ENCODE measurements around the gene JAKMIP2. TPM values are rescaled to one million over a fixed set of nuclear protein-coding genes. Genes with fewer than 3 reads are reported as not detected.

The JAKMIP2 gene
- total and polyA plus RNA-seq, 2 donors from 2014 or later: 0.38 to 0.71 TPM

DNA sequence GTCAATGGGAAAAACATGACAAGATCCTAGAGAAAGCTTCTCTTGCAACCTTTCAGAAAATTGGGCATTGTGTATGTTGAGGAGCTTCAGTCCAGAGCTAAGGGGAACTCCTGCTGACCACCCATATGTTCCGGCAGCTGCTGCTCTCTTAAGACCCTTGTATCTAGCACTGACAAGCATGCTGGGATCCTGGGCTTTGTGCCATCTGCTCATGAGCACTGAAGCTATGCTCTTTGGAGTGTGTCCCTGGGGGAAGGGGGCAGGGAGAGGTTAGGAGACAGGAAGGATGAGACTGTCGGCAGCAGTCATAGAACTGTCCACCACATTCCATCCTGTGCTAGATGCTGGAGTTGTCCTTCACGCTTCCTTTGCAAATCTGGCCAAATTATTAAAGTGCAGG, 109.3 kb downstream of the JAKMIP2 start:
- no peak for TF ChIP-seq CTCF (IDR thresholded peaks at IDR 0.05; ENCODE audit: borderline replicate concordance, extremely low read depth, insufficient read depth)
- no peak overlapping the region for H3K27ac ChIP-seq (ENCODE audit: low read depth in 2 of 2, low read length in 2 of 2)
- intact Hi-C loops (cut with DNase I): no loop called here
- H3K9me3 ChIP-seq (ENCODE audit: control insufficient read depth in 2 of 3, insufficient read depth in 1 of 3, low read length in 3 of 3): no peaks in the 10 kb centered on the region
- H3K4me3 ChIP-seq (ENCODE audit: low read length in 3 of 3): no peak overlapping the region
- FAIRE-seq: no peak
- DNase-seq: peak in 2 of 5 donors; percentile 25 to 30
- no peaks in the 10 kb centered on the region for H3K4me1 ChIP-seq (ENCODE audit: control insufficient read depth in 2 of 3, insufficient read depth in 2 of 3, low read depth in 1 of 3, low read length in 3 of 3)
- no peaks in the 10 kb centered on the region for H3K36me3 ChIP-seq (ENCODE audit: control insufficient read depth in 2 of 3, insufficient read depth in 3 of 3, low read length in 3 of 3)
- H3K27me3 ChIP-seq (ENCODE audit: control insufficient read depth, insufficient read depth, low read length): no peaks in the 10 kb centered on the region
- no peak overlapping the region for H3K9ac ChIP-seq (ENCODE audit: low read length in 3 of 3)

DNA sequence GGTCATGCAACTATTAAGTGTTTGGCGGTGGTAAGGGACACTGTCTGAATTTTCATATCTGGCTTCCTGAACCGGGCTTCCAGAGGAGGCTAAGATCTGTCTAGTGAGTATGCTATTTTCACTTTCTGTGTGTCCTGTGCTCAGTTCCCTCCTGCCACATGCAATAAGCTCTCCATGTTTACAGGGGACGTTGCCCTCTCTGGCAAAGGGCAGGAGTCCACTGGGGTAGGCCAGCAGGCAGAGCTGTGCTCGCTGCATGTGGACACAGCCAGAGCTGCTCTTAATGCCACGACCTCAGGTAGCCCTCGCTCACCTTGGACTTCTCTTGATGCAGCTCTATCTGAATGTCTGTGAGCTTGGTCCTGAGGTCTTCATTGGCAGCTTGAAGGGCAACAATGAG, 111.2 kb downstream of the JAKMIP2 start:
- TF ChIP-seq CTCF (IDR thresholded peaks at IDR 0.05; ENCODE audit: borderline replicate concordance, extremely low read depth, insufficient read depth): no peak
- Histone ChIP-seq H3K27ac (ENCODE audit: low read depth in 2 of 2, low read length in 2 of 2) (no peak overlapping the region), H3K4me1 (ENCODE audit: control insufficient read depth in 2 of 3, insufficient read depth in 2 of 3, low read depth in 1 of 3, low read length in 3 of 3) (no peaks in the 10 kb centered on the region), H3K27me3 (ENCODE audit: control insufficient read depth, insufficient read depth, low read length) (no peaks in the 10 kb centered on the region), H3K36me3 (ENCODE audit: control insufficient read depth in 2 of 3, insufficient read depth in 3 of 3, low read length in 3 of 3) (no peaks in the 10 kb centered on the region), H3K9ac (ENCODE audit: low read length in 3 of 3) (no peak overlapping the region), H3K4me3 (ENCODE audit: low read length in 3 of 3) (no peak overlapping the region), H3K9me3 (ENCODE audit: control insufficient read depth in 2 of 3, insufficient read depth in 1 of 3, low read length in 3 of 3) (no peaks in the 10 kb centered on the region)
- intact Hi-C loops (cut with DNase I): no loop called here
- FAIRE-seq: no peak
- DNase-seq: no peak

DNA sequence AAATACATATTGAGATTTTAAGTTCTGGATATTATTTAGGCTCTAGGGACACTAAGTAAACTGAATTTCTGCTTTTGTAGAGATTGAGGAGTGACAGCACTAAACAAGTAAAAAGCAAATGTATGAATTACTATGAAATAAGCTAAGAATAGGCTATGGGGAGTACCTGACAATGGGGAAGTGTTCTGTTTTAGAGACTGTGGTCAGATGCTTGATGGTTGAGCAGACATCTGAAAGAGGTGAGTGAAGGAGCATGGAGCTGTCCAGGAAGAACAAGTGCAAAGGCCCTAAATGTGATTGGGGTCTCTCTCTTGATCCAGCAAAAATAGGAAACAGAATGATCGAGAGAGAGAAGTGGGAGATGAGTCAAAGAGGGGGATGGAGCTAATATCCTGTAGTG, 111.7 kb downstream of the JAKMIP2 start:
- H3K9ac ChIP-seq (ENCODE audit: low read length in 3 of 3): no peak overlapping the region
- no peak for DNase-seq
- H3K4me3 ChIP-seq (ENCODE audit: low read length in 3 of 3): no peak overlapping the region
- TF ChIP-seq CTCF (IDR thresholded peaks at IDR 0.05; ENCODE audit: borderline replicate concordance, extremely low read depth, insufficient read depth): no peak
- FAIRE-seq: no peak
- H3K36me3 ChIP-seq (ENCODE audit: control insufficient read depth in 2 of 3, insufficient read depth in 3 of 3, low read length in 3 of 3): no peaks in the 10 kb centered on the region
- H3K27ac ChIP-seq (ENCODE audit: low read depth in 2 of 2, low read length in 2 of 2): no peak overlapping the region
- H3K27me3 ChIP-seq (ENCODE audit: control insufficient read depth, insufficient read depth, low read length): no peaks in the 10 kb centered on the region
- no peaks in the 10 kb centered on the region for H3K4me1 ChIP-seq (ENCODE audit: control insufficient read depth in 2 of 3, insufficient read depth in 2 of 3, low read depth in 1 of 3, low read length in 3 of 3)
- intact Hi-C loops (cut with DNase I): no loop called here
- no peaks in the 10 kb centered on the region for H3K9me3 ChIP-seq (ENCODE audit: control insufficient read depth in 2 of 3, insufficient read depth in 1 of 3, low read length in 3 of 3)

DNA sequence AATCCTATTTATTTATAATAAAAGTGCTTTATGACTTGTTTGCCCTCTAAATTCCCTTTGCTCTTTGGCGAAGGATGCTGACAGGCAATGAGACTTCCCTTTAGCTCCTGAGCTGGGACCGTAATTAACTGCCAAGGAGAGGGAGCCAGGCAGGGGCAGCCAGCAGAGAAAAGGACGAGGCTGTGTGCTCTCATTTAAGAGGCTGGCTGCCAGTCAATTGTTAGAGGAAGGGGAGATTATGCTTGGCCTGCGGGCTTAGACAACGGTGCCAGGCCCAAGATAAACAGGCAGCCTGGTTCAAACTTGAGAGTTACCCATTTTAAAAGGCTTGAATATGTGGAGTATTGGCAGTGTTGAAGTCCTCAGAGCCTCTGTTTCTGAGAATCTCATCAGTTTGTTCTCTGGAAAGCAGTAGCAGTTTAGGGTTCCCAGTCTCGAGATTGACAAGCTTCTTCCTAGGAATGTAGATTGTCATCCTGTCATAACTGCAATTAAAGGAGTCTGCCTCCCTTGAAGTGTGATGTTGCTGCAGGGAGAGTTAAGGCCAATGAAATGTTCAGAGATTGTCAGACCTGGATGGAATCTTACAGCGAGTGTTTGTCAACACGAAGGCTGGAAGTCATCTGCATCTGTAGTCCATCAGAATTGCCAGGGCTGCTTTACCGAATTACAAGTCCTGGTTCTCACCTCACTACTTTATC, 113.2 kb downstream of the JAKMIP2 start:
- Histone ChIP-seq H3K9me3 (ENCODE audit: control insufficient read depth in 2 of 3, insufficient read depth in 1 of 3, low read length in 3 of 3) (no peaks in the 10 kb centered on the region), H3K9ac (ENCODE audit: low read length in 3 of 3) (no peak overlapping the region), H3K4me1 (ENCODE audit: control insufficient read depth in 2 of 3, insufficient read depth in 2 of 3, low read depth in 1 of 3, low read length in 3 of 3) (no peaks in the 10 kb centered on the region), H3K4me3 (ENCODE audit: low read length in 3 of 3) (no peak overlapping the region), H3K27ac (ENCODE audit: low read depth in 2 of 2, low read length in 2 of 2) (no peak overlapping the region), H3K36me3 (ENCODE audit: control insufficient read depth in 2 of 3, insufficient read depth in 3 of 3, low read length in 3 of 3) (no peaks in the 10 kb centered on the region), H3K27me3 (ENCODE audit: control insufficient read depth, insufficient read depth, low read length) (no peaks in the 10 kb centered on the region)
- intact Hi-C loops (cut with DNase I): no loop called here
- FAIRE-seq (no peak), DNase-seq (no peak)
- no peak for TF ChIP-seq CTCF (IDR thresholded peaks at IDR 0.05; ENCODE audit: borderline replicate concordance, extremely low read depth, insufficient read depth)

All from kidney (tissue), 14 donors.